ENCODE results near the gene MAP3K4. TPM values are rescaled to one million over a fixed set of nuclear protein-coding genes. Genes with fewer than 3 reads are reported as not detected.

Gene MAP3K4
- polyA plus RNA-seq, 3 donors: 34.6 to 38.4 (median 36.7) TPM

GRCh38 chr6:161163466-161164181 is 172.1 kb downstream of the MAP3K4 start:
- no peak for DNase-seq (ENCODE audit: low read depth in 3 of 3, low spot score in 2 of 3)

- DNase-seq (ENCODE audit: low read depth in 3 of 3, low spot score in 2 of 3): no peak
Observed at GRCh38 chr6:161164182-161164625, 172.6 kb downstream of the MAP3K4 start.

- DNase-seq (ENCODE audit: low read depth in 3 of 3, low spot score in 2 of 3): no peak
Observed at GRCh38 chr6:161166176-161166575, 174.6 kb downstream of the MAP3K4 start.

GRCh38 chr6:161166677-161167076 is 175.1 kb downstream of the MAP3K4 start:
- no peak for DNase-seq (ENCODE audit: low read depth in 3 of 3, low spot score in 2 of 3)

All from right renal cortex interstitium (tissue), 3 donors.